OCI-LY7 (cell line): ENCODE results near the gene MAPK4. TPM values are rescaled to one million over a fixed set of nuclear protein-coding genes. Genes with fewer than 3 reads are reported as not detected.
"Not testable (repeated sequence)": the region's sequence is repeated elsewhere in the genome, so short reads cannot be mapped to it uniquely, and the experiment has no call there.

ENCODE experiments used
- BruUV-seq: library from RNA; stranded (reverse); fragments of 400-500 nt; replicated peaks from 2 replicates; lab custom pipeline; 2021; lab: Mats Ljungman, UMichigan
- CTCF ChIA-PET: fragments of 300-600 bp; sonication (Branson Sonifier 250); formaldehyde crosslinking; loops from one replicate; lab custom pipeline; 2022; ENCODE audit warnings: antibody characterized with exemption; ENCODE audit not compliant: unreplicated experiment; lab: Charles Lee
- POLR2A ChIA-PET: fragments of 300-600 bp; sonication (Branson Sonifier 250); formaldehyde crosslinking; loops from one replicate; lab custom pipeline; 2022; ENCODE audit warnings: antibody characterized with exemption; lab: Charles Lee
- DNase-seq: peaks from one replicate; pipeline ENCODE4 v3.0.0-alpha.2; 2015; ENCODE audit warnings: low spot score
- H2AFZ ChIP-seq: fragments of 200-600 bp; sonication (generic), shearing (Covaris generic); 2 replicates; pipeline ENCODE4 v1.6.1; 2014; ENCODE audit warnings: mild to moderate bottlenecking, antibody characterized with exemption, low read length, moderate library complexity
- H3K27ac ChIP-seq: fragments of 200-600 bp; sonication (generic); 2 replicates; pipeline ENCODE4 v1.5.1; 2014; ENCODE audit warnings: mixed run types, low read depth, mild to moderate bottlenecking, moderate library complexity, low read length, inconsistent platforms; ENCODE audit not compliant: poor library complexity, severe bottlenecking
- H3K36me3 ChIP-seq: fragments of 200-600 bp; sonication (generic); 2 replicates; pipeline ENCODE4 v1.6.1; 2014; ENCODE audit warnings: mild to moderate bottlenecking, antibody characterized with exemption, low read length, moderate library complexity, mixed read lengths; ENCODE audit not compliant: insufficient read depth
- H3K4me1 ChIP-seq: fragments of 200-600 bp; sonication (generic); 2 replicates; pipeline ENCODE4 v1.5.1; 2014; ENCODE audit warnings: mild to moderate bottlenecking, low read length; ENCODE audit not compliant: insufficient read depth, poor library complexity, severe bottlenecking
- H3K4me2 ChIP-seq: fragments of 200-600 bp; sonication (generic); 2 replicates; pipeline ENCODE4 v1.6.1; 2014; ENCODE audit warnings: mild to moderate bottlenecking, low read length
- H3K4me3 ChIP-seq: fragments of 200-600 bp; sonication (generic); 2 replicates; pipeline ENCODE4 v1.5.1; 2014; ENCODE audit warnings: mild to moderate bottlenecking, low read depth, low read length; ENCODE audit not compliant: poor library complexity, severe bottlenecking
- H3K79me2 ChIP-seq: fragments of 200-600 bp; sonication (generic); 2 replicates; pipeline ENCODE4 v1.6.1; 2016; ENCODE audit warnings: low read depth, mild to moderate bottlenecking, low read length, moderate library complexity, mixed read lengths; ENCODE audit not compliant: insufficient read depth
- H3K9me2 ChIP-seq: fragments of 200-600 bp; sonication (generic); 2 replicates; pipeline ENCODE4 v1.6.1; 2016; ENCODE audit warnings: mild to moderate bottlenecking, low read length, mixed read lengths; ENCODE audit not compliant: insufficient read depth
- H3K9me3 ChIP-seq: fragments of 200-600 bp; sonication (generic); 2 replicates; pipeline ENCODE4 v1.6.1; 2014; ENCODE audit warnings: mild to moderate bottlenecking, mixed run types, low read length, mixed read lengths
- H4K20me1 ChIP-seq: fragments of 200-600 bp; sonication (generic); 2 replicates; pipeline ENCODE4 v1.6.1; 2014; ENCODE audit warnings: mild to moderate bottlenecking, antibody characterized with exemption, low read length, moderate library complexity, mixed read lengths; ENCODE audit not compliant: insufficient read depth
- CTCF ChIP-seq: fragments of 200-600 bp; sonication (generic); conservative IDR thresholded peaks from 2 replicates; pipeline ENCODE4 v1.5.1; 2014; ENCODE audit warnings: mild to moderate bottlenecking, antibody characterized with exemption, low read length, moderate library complexity, mixed read lengths
- EZH2phosphoT487 ChIP-seq: fragments of 200-600 bp; sonication (generic); IDR thresholded peaks from 2 replicates; pipeline ENCODE4 v1.6.1; 2018; ENCODE audit warnings: low read depth, borderline replicate concordance, mild to moderate bottlenecking, mixed run types, antibody characterized with exemption, low read length, moderate library complexity, mixed read lengths
- intact Hi-C: fragments of 100-400 bp; cut with micrococcal nuclease; formaldehyde crosslinking; loops from one replicate; pipeline ENCODE4 v1.10.0; 2022; ENCODE audit not compliant: unreplicated experiment
- total RNA-seq, 2 experiments: library from RNA; depleted of rRNA in 1 of 2; stranded (reverse); fragments of >200 nt in 1 of 2; shearing (Covaris generic) in 1 of 2; gene quantifications; 2 replicates each; pipeline ENCODE4 v1.2.3, GENCODE V29; 2014 to 2022

Gene MAPK4
- total RNA-seq, 2 experiments from 2014 or later = not detected

- CTCF ChIA-PET = no interaction called here
- TF ChIP-seq CTCF (no peak), EZH2phosphoT487 (no peak)
- Histone ChIP-seq H3K4me1 (no peaks in the 10 kb centered on the region), H3K9me2 (no peaks in the 10 kb centered on the region), H3K4me2 (no peak overlapping the region), H2AFZ (no peak overlapping the region), H3K9me3 (no peaks in the 10 kb centered on the region), H3K4me3 (no peak overlapping the region), H3K79me2 (no peaks in the 10 kb centered on the region), H4K20me1 (no peaks in the 10 kb centered on the region), H3K36me3 (no peaks in the 10 kb centered on the region), H3K27ac (no peak overlapping the region)
- POLR2A ChIA-PET = no interaction called here
- no peak for DNase-seq
- intact Hi-C loops = no loop called here
- BruUV-seq = no TSS peak
These were observed 215.3 kb downstream of the MAPK4 start for GRCh38 chr18:50775207-50775606.

- no peak overlapping the region for H3K4me3 ChIP-seq
- intact Hi-C loops = no loop called here
- no peak overlapping the region for H3K27ac ChIP-seq
- H3K79me2 ChIP-seq = no peaks in the 10 kb centered on the region
- ChIA-PET POLR2A (no interaction called here), CTCF (no interaction called here)
- no peaks in the 10 kb centered on the region for H3K4me1 ChIP-seq
- DNase-seq = no peak
- no peaks in the 10 kb centered on the region for H3K9me2 ChIP-seq
- H2AFZ ChIP-seq = no peak overlapping the region
- no TSS peak for BruUV-seq
- no peaks in the 10 kb centered on the region for H4K20me1 ChIP-seq
- H3K9me3 ChIP-seq = no peaks in the 10 kb centered on the region
- H3K36me3 ChIP-seq = no peaks in the 10 kb centered on the region
- TF ChIP-seq EZH2phosphoT487 (no peak), CTCF (no peak)
- no peak overlapping the region for H3K4me2 ChIP-seq
These were observed 215.8 kb downstream of the MAPK4 start for GRCh38 chr18:50775726-50776125.

GRCh38 chr18:50776383-50776782 lies 216.5 kb downstream of the MAPK4 start:
- ChIA-PET POLR2A (no interaction called here), CTCF (no interaction called here)
- no peaks in the 10 kb centered on the region for H3K9me2 ChIP-seq
- no peak overlapping the region for H3K4me2 ChIP-seq
- no peak for DNase-seq
- H3K4me1 ChIP-seq = no peaks in the 10 kb centered on the region
- H3K36me3 ChIP-seq = no peaks in the 10 kb centered on the region
- H4K20me1 ChIP-seq = no peaks in the 10 kb centered on the region
- no peaks in the 10 kb centered on the region for H3K79me2 ChIP-seq
- H3K27ac ChIP-seq = no peak overlapping the region
- no TSS peak for BruUV-seq
- no peak overlapping the region for H2AFZ ChIP-seq
- no peak overlapping the region for H3K4me3 ChIP-seq
- H3K9me3 ChIP-seq = no peaks in the 10 kb centered on the region
- intact Hi-C loops = no loop called here
- TF ChIP-seq CTCF = no peak
- no peak for TF ChIP-seq EZH2phosphoT487

GRCh38 chr18:50779021-50779420 lies 219.1 kb downstream of the MAPK4 start:
- POLR2A ChIA-PET = interaction anchor here (1.5 kb wide), 1 partner anchor 17 kb away, joined by 4 read pairs; no protein-coding TSS in a partner anchor
- H3K27ac ChIP-seq, H3K4me3 ChIP-seq, CTCF ChIA-PET, H3K4me2 ChIP-seq, H3K9me3 ChIP-seq, H3K9me2 ChIP-seq, H2AFZ ChIP-seq, DNase-seq, H3K36me3 ChIP-seq, H3K79me2 ChIP-seq, BruUV-seq, H4K20me1 ChIP-seq, H3K4me1 ChIP-seq, intact Hi-C loops: not testable (repeated sequence)
